Epithelial cell of prostate (primary cell): Measurements from ENCODE around the gene RAB40A.
A peak's percentile ranks its signal among the peaks of the same experiment; 100 is the strongest.
"Not testable (repeated sequence)": the region's sequence is repeated elsewhere in the genome, so short reads cannot be mapped to it uniquely, and the experiment has no call there.

Experiments
- DNase-seq: peaks from one replicate; pipeline ENCODE4 v3.0.0-alpha.2; 2011; ENCODE audit warnings: low read depth, low spot score
- H3K27ac ChIP-seq: fragments of 450-650 bp; 2 replicates; pipeline ENCODE4 v1.5.1; 2017; ENCODE audit warnings: mild to moderate bottlenecking

Gene RAB40A

GRCh38 chrX:103529550-103529949 lies 10.3 kb upstream of the RAB40A start:
- DNase-seq = no peak
- H3K27ac ChIP-seq = no peak overlapping the region

- H3K27ac ChIP-seq = no peak overlapping the region
- DNase-seq = no peak
Measured at GRCh38 chrX:103524747-103525146, 5.5 kb upstream of the RAB40A start.

- H3K27ac ChIP-seq = no peak overlapping the region
- DNase-seq = no peak
Measured at GRCh38 chrX:103523605-103524004, 4.3 kb upstream of the RAB40A start.

GRCh38 chrX:103520386-103520785 lies 1.1 kb upstream of the RAB40A start:
- no peak for DNase-seq

GRCh38 chrX:103518571-103518970 lies 718 bp downstream of the RAB40A start:
- no peak for DNase-seq
- no peak overlapping the region for H3K27ac ChIP-seq

More at GRCh38 chrX:103520386-103520785, 1.1 kb upstream of the RAB40A start:
- no peak overlapping the region for H3K27ac ChIP-seq

GRCh38 chrX:103517246-103517645 lies 2.0 kb downstream of the RAB40A start:
- no peak overlapping the region for H3K27ac ChIP-seq
- no peak for DNase-seq

GRCh38 chrX:103513476-103514108 lies 5.7 kb downstream of the RAB40A start:
- DNase-seq = no peak
- no peak overlapping the region for H3K27ac ChIP-seq

GRCh38 chrX:103513067-103513466 lies 6.2 kb downstream of the RAB40A start:
- DNase-seq = no peak

GRCh38 chrX:103510031-103510430 lies 9.3 kb downstream of the RAB40A start:
- no peak overlapping the region for H3K27ac ChIP-seq
- no peak for DNase-seq

More at GRCh38 chrX:103513067-103513466, 6.2 kb downstream of the RAB40A start:
- H3K27ac ChIP-seq = no peak overlapping the region

GRCh38 chrX:103503853-103504207 lies 15.5 kb downstream of the RAB40A start:
- no peak overlapping the region for H3K27ac ChIP-seq
- DNase-seq = no peak

GRCh38 chrX:103503163-103503852 lies 16.0 kb downstream of the RAB40A start:
- no peak for DNase-seq
- no peak overlapping the region for H3K27ac ChIP-seq

GRCh38 chrX:103498786-103499185 lies 20.5 kb downstream of the RAB40A start:
- no peak for DNase-seq
- no peak overlapping the region for H3K27ac ChIP-seq

- no peak overlapping the region for H3K27ac ChIP-seq
- DNase-seq = no peak
Measured at GRCh38 chrX:103495786-103496185, 23.5 kb downstream of the RAB40A start.

GRCh38 chrX:103493578-103493977 lies 25.7 kb downstream of the RAB40A start:
- DNase-seq, H3K27ac ChIP-seq: not testable (repeated sequence)

- not testable (repeated sequence) for H3K27ac ChIP-seq, DNase-seq
Measured at GRCh38 chrX:103489733-103490132, 29.6 kb downstream of the RAB40A start.

GRCh38 chrX:103488794-103489193 lies 30.5 kb downstream of the RAB40A start:
- no peak overlapping the region for H3K27ac ChIP-seq
- no peak for DNase-seq

- no peak for DNase-seq
- H3K27ac ChIP-seq = no peak overlapping the region
Measured at GRCh38 chrX:103488332-103488731, 31.0 kb downstream of the RAB40A start.

- no peak overlapping the region for H3K27ac ChIP-seq
- DNase-seq = no peak
Measured at GRCh38 chrX:103483720-103484119, 35.6 kb downstream of the RAB40A start.

GRCh38 chrX:103480526-103480925 lies 38.8 kb downstream of the RAB40A start:
- no peak overlapping the region for H3K27ac ChIP-seq
- DNase-seq = no peak

GRCh38 chrX:103477496-103477895 lies 41.8 kb downstream of the RAB40A start:
- no peak overlapping the region for H3K27ac ChIP-seq
- no peak for DNase-seq

GRCh38 chrX:103475381-103475780 lies 43.9 kb downstream of the RAB40A start:
- DNase-seq = peak; percentile 16
- H3K27ac ChIP-seq = no peak overlapping the region

GRCh38 chrX:103469977-103470376 lies 49.3 kb downstream of the RAB40A start:
- not testable (repeated sequence) for H3K27ac ChIP-seq, DNase-seq
